ENCODE results near the gene PRR11. TPM values are rescaled to one million over a fixed set of nuclear protein-coding genes. Genes with fewer than 3 reads are reported as not detected.

The PRR11 gene
- total RNA-seq, 1 donor from 2014 or later = 12.9 TPM

GRCh38 chr17:59108400-59109102 is 47.0 kb upstream of the PRR11 start:
- Mint-ChIP-seq H3K4me1 (ENCODE audit: low read depth) (peaks cover 28% of the 10 kb centered on the region), H3K27me3 (ENCODE audit: low read depth) (no peaks in the 10 kb centered on the region), H3K36me3 (ENCODE audit: low read depth) (peaks cover 7% of the 10 kb centered on the region), H3K27ac (ENCODE audit: unreplicated experiment) (peak overlapping the region; percentile 49), H3K4me3 (ENCODE audit: unreplicated experiment) (no peak overlapping the region), H3K9me3 (ENCODE audit: low read depth) (no peaks in the 10 kb centered on the region)
- no peak for TF ChIP-seq CTCF (IDR thresholded peaks at IDR 0.05)
- DNase-seq (ENCODE audit: low spot score) = no peak

GRCh38 chr17:59110973-59111372 is 44.6 kb upstream of the PRR11 start:
- no peak for DNase-seq (ENCODE audit: low spot score)
- H3K9me3 Mint-ChIP-seq (ENCODE audit: low read depth) = no peaks in the 10 kb centered on the region
- peaks cover 7% of the 10 kb centered on the region for H3K4me1 Mint-ChIP-seq (ENCODE audit: low read depth)
- peaks cover 6% of the 10 kb centered on the region for H3K36me3 Mint-ChIP-seq (ENCODE audit: low read depth)
- no peaks in the 10 kb centered on the region for H3K27me3 Mint-ChIP-seq (ENCODE audit: low read depth)
- TF ChIP-seq CTCF (IDR thresholded peaks at IDR 0.05) = no peak
- H3K27ac Mint-ChIP-seq (ENCODE audit: unreplicated experiment) = no peak overlapping the region
- H3K4me3 Mint-ChIP-seq (ENCODE audit: unreplicated experiment) = no peak overlapping the region

- DNase-seq (ENCODE audit: low spot score) = no peak
- no peak overlapping the region for H3K27ac Mint-ChIP-seq (ENCODE audit: unreplicated experiment)
- peaks cover 6% of the 10 kb centered on the region for H3K36me3 Mint-ChIP-seq (ENCODE audit: low read depth)
- H3K4me1 Mint-ChIP-seq (ENCODE audit: low read depth) = peaks cover 6% of the 10 kb centered on the region
- no peak overlapping the region for H3K4me3 Mint-ChIP-seq (ENCODE audit: unreplicated experiment)
- H3K9me3 Mint-ChIP-seq (ENCODE audit: low read depth) = no peaks in the 10 kb centered on the region
- no peak for TF ChIP-seq CTCF (IDR thresholded peaks at IDR 0.05)
- no peaks in the 10 kb centered on the region for H3K27me3 Mint-ChIP-seq (ENCODE audit: low read depth)
Observed at GRCh38 chr17:59111539-59111938, 44.0 kb upstream of the PRR11 start.

- no peak overlapping the region for H3K27ac Mint-ChIP-seq (ENCODE audit: unreplicated experiment)
- no peaks in the 10 kb centered on the region for H3K9me3 Mint-ChIP-seq (ENCODE audit: low read depth)
- H3K36me3 Mint-ChIP-seq (ENCODE audit: low read depth) = peaks cover 13% of the 10 kb centered on the region
- H3K4me1 Mint-ChIP-seq (ENCODE audit: low read depth) = no peaks in the 10 kb centered on the region
- H3K27me3 Mint-ChIP-seq (ENCODE audit: low read depth) = no peaks in the 10 kb centered on the region
- TF ChIP-seq CTCF (IDR thresholded peaks at IDR 0.05) = no peak
- no peak overlapping the region for H3K4me3 Mint-ChIP-seq (ENCODE audit: unreplicated experiment)
- no peak for DNase-seq (ENCODE audit: low spot score)
Observed at GRCh38 chr17:59115474-59115873, 40.1 kb upstream of the PRR11 start.

- Mint-ChIP-seq H3K4me3 (ENCODE audit: unreplicated experiment) (no peak overlapping the region), H3K27ac (ENCODE audit: unreplicated experiment) (no peak overlapping the region), H3K27me3 (ENCODE audit: low read depth) (no peaks in the 10 kb centered on the region)
Observed at GRCh38 chr17:59121901-59122480, 33.6 kb upstream of the PRR11 start.

More at GRCh38 chr17:59121901-59122480, 33.6 kb upstream of the PRR11 start:
- TF ChIP-seq CTCF (IDR thresholded peaks at IDR 0.05) = no peak
- Mint-ChIP-seq H3K9me3 (ENCODE audit: low read depth) (no peaks in the 10 kb centered on the region), H3K4me1 (ENCODE audit: low read depth) (peaks cover 3% of the 10 kb centered on the region), H3K36me3 (ENCODE audit: low read depth) (peaks cover 9% of the 10 kb centered on the region)
- no peak for DNase-seq (ENCODE audit: low spot score)
